ENCODE measurements around the gene PHF11.

PHF11 gene

GRCh38 chr13:49457221-49457620 lies 38.5 kb upstream of the PHF11 start:
- H3K36me3 ChIP-seq (ENCODE audit: control insufficient read depth in 5 of 5, insufficient read depth in 5 of 5, low read length in 5 of 5) = peaks cover 11 to 16% (median 13%) of the 10 kb centered on the region in 5 donors
- H3K9me3 ChIP-seq (ENCODE audit: control insufficient read depth in 5 of 5, low read length in 5 of 5) = peaks cover 0 to 2% (median 0%) of the 10 kb centered on the region in 5 donors
- no peak overlapping the region for H3K27ac ChIP-seq (ENCODE audit: low read depth, low read length)
- no peak overlapping the region for H3K4me3 ChIP-seq (ENCODE audit: low read depth in 1 of 5, low read length in 5 of 5)
- H3K9ac ChIP-seq (ENCODE audit: low read length in 5 of 5) = no peak overlapping the region
- H3K27me3 ChIP-seq (ENCODE audit: control insufficient read depth in 5 of 5, insufficient read depth in 4 of 5, low read length in 5 of 5) = no peaks in the 10 kb centered on the region
- peaks cover 0 to 3% (median 0%) of the 10 kb centered on the region in 5 donors for H3K4me1 ChIP-seq (ENCODE audit: control insufficient read depth in 5 of 5, insufficient read depth in 5 of 5, low read length in 5 of 5)

- no peaks in the 10 kb centered on the region for H3K27me3 ChIP-seq (ENCODE audit: control insufficient read depth in 5 of 5, insufficient read depth in 4 of 5, low read length in 5 of 5)
- H3K4me3 ChIP-seq (ENCODE audit: low read depth in 1 of 5, low read length in 5 of 5) = no peak overlapping the region
- no peak overlapping the region for H3K27ac ChIP-seq (ENCODE audit: low read depth, low read length)
- peaks cover 0 to 3% (median 0%) of the 10 kb centered on the region in 5 donors for H3K4me1 ChIP-seq (ENCODE audit: control insufficient read depth in 5 of 5, insufficient read depth in 5 of 5, low read length in 5 of 5)
- H3K9me3 ChIP-seq (ENCODE audit: control insufficient read depth in 5 of 5, low read length in 5 of 5) = peaks cover 0 to 6% (median 0%) of the 10 kb centered on the region in 5 donors
- no peak overlapping the region for H3K9ac ChIP-seq (ENCODE audit: low read length in 5 of 5)
- H3K36me3 ChIP-seq (ENCODE audit: control insufficient read depth in 5 of 5, insufficient read depth in 5 of 5, low read length in 5 of 5) = peaks cover 19 to 34% (median 26%) of the 10 kb centered on the region in 5 donors
Measured at GRCh38 chr13:49459580-49459979, 36.2 kb upstream of the PHF11 start.

- H3K36me3 ChIP-seq (ENCODE audit: control insufficient read depth in 5 of 5, insufficient read depth in 5 of 5, low read length in 5 of 5) = peaks cover 25 to 44% (median 27%) of the 10 kb centered on the region in 5 donors
- no peaks in the 10 kb centered on the region for H3K27me3 ChIP-seq (ENCODE audit: control insufficient read depth in 5 of 5, insufficient read depth in 4 of 5, low read length in 5 of 5)
- peaks cover 0 to 6% (median 0%) of the 10 kb centered on the region in 5 donors for H3K9me3 ChIP-seq (ENCODE audit: control insufficient read depth in 5 of 5, low read length in 5 of 5)
- H3K4me3 ChIP-seq (ENCODE audit: low read depth in 1 of 5, low read length in 5 of 5) = no peak overlapping the region
- no peaks in the 10 kb centered on the region for H3K4me1 ChIP-seq (ENCODE audit: control insufficient read depth in 5 of 5, insufficient read depth in 5 of 5, low read length in 5 of 5)
- H3K9ac ChIP-seq (ENCODE audit: low read length in 5 of 5) = no peak overlapping the region
- H3K27ac ChIP-seq (ENCODE audit: low read depth, low read length) = no peak overlapping the region
Measured at GRCh38 chr13:49464085-49464484, 31.7 kb upstream of the PHF11 start.

- Histone ChIP-seq H3K4me3 (ENCODE audit: low read depth in 1 of 5, low read length in 5 of 5) (no peak overlapping the region), H3K36me3 (ENCODE audit: control insufficient read depth in 5 of 5, insufficient read depth in 5 of 5, low read length in 5 of 5) (peaks cover 26 to 47% (median 27%) of the 10 kb centered on the region in 5 donors), H3K9ac (ENCODE audit: low read length in 5 of 5) (no peak overlapping the region), H3K27ac (ENCODE audit: low read depth, low read length) (no peak overlapping the region), H3K27me3 (ENCODE audit: control insufficient read depth in 5 of 5, insufficient read depth in 4 of 5, low read length in 5 of 5) (no peaks in the 10 kb centered on the region), H3K4me1 (ENCODE audit: control insufficient read depth in 5 of 5, insufficient read depth in 5 of 5, low read length in 5 of 5) (no peaks in the 10 kb centered on the region), H3K9me3 (ENCODE audit: control insufficient read depth in 5 of 5, low read length in 5 of 5) (peaks cover 0 to 6% (median 0%) of the 10 kb centered on the region in 5 donors)
Measured at GRCh38 chr13:49464621-49465325, 31.0 kb upstream of the PHF11 start.

GRCh38 chr13:49466292-49466838 lies 29.4 kb upstream of the PHF11 start:
- H3K9ac ChIP-seq (ENCODE audit: low read length in 5 of 5) = no peak overlapping the region
- H3K9me3 ChIP-seq (ENCODE audit: control insufficient read depth in 5 of 5, low read length in 5 of 5) = peaks cover 0 to 6% (median 0%) of the 10 kb centered on the region in 5 donors
- H3K4me3 ChIP-seq (ENCODE audit: low read depth in 1 of 5, low read length in 5 of 5) = no peak overlapping the region
- H3K4me1 ChIP-seq (ENCODE audit: control insufficient read depth in 5 of 5, insufficient read depth in 5 of 5, low read length in 5 of 5) = no peaks in the 10 kb centered on the region
- H3K27ac ChIP-seq (ENCODE audit: low read depth, low read length) = no peak overlapping the region
- peaks cover 21 to 54% (median 30%) of the 10 kb centered on the region in 5 donors for H3K36me3 ChIP-seq (ENCODE audit: control insufficient read depth in 5 of 5, insufficient read depth in 5 of 5, low read length in 5 of 5)
- H3K27me3 ChIP-seq (ENCODE audit: control insufficient read depth in 5 of 5, insufficient read depth in 4 of 5, low read length in 5 of 5) = no peaks in the 10 kb centered on the region

GRCh38 chr13:49472186-49472585 lies 23.6 kb upstream of the PHF11 start:
- Histone ChIP-seq H3K27me3 (ENCODE audit: control insufficient read depth in 5 of 5, insufficient read depth in 4 of 5, low read length in 5 of 5) (no peaks in the 10 kb centered on the region), H3K4me1 (ENCODE audit: control insufficient read depth in 5 of 5, insufficient read depth in 5 of 5, low read length in 5 of 5) (no peaks in the 10 kb centered on the region), H3K9me3 (ENCODE audit: control insufficient read depth in 5 of 5, low read length in 5 of 5) (no peaks in the 10 kb centered on the region), H3K36me3 (ENCODE audit: control insufficient read depth in 5 of 5, insufficient read depth in 5 of 5, low read length in 5 of 5) (peaks cover 17 to 50% (median 22%) of the 10 kb centered on the region in 5 donors), H3K4me3 (ENCODE audit: low read depth in 1 of 5, low read length in 5 of 5) (no peak overlapping the region), H3K9ac (ENCODE audit: low read length in 5 of 5) (no peak overlapping the region), H3K27ac (ENCODE audit: low read depth, low read length) (no peak overlapping the region)

- no peaks in the 10 kb centered on the region for H3K27me3 ChIP-seq (ENCODE audit: control insufficient read depth in 5 of 5, insufficient read depth in 4 of 5, low read length in 5 of 5)
- no peak overlapping the region for H3K27ac ChIP-seq (ENCODE audit: low read depth, low read length)
- H3K36me3 ChIP-seq (ENCODE audit: control insufficient read depth in 5 of 5, insufficient read depth in 5 of 5, low read length in 5 of 5) = peaks cover 31 to 57% (median 36%) of the 10 kb centered on the region in 5 donors
- H3K9me3 ChIP-seq (ENCODE audit: control insufficient read depth in 5 of 5, low read length in 5 of 5) = no peaks in the 10 kb centered on the region
- no peak overlapping the region for H3K4me3 ChIP-seq (ENCODE audit: low read depth in 1 of 5, low read length in 5 of 5)
- H3K9ac ChIP-seq (ENCODE audit: low read length in 5 of 5) = no peak overlapping the region
- H3K4me1 ChIP-seq (ENCODE audit: control insufficient read depth in 5 of 5, insufficient read depth in 5 of 5, low read length in 5 of 5) = no peaks in the 10 kb centered on the region
Measured at GRCh38 chr13:49476529-49476928, 19.2 kb upstream of the PHF11 start.

- Histone ChIP-seq H3K36me3 (ENCODE audit: control insufficient read depth in 5 of 5, insufficient read depth in 5 of 5, low read length in 5 of 5) (peaks cover 33 to 67% (median 49%) of the 10 kb centered on the region in 5 donors), H3K9me3 (ENCODE audit: control insufficient read depth in 5 of 5, low read length in 5 of 5) (no peaks in the 10 kb centered on the region), H3K27ac (ENCODE audit: low read depth, low read length) (no peak overlapping the region), H3K9ac (ENCODE audit: low read length in 5 of 5) (no peak overlapping the region), H3K27me3 (ENCODE audit: control insufficient read depth in 5 of 5, insufficient read depth in 4 of 5, low read length in 5 of 5) (no peaks in the 10 kb centered on the region), H3K4me1 (ENCODE audit: control insufficient read depth in 5 of 5, insufficient read depth in 5 of 5, low read length in 5 of 5) (no peaks in the 10 kb centered on the region), H3K4me3 (ENCODE audit: low read depth in 1 of 5, low read length in 5 of 5) (no peak overlapping the region)
Measured at GRCh38 chr13:49481788-49482187, 14.0 kb upstream of the PHF11 start.

GRCh38 chr13:49488563-49488962 lies 7.2 kb upstream of the PHF11 start:
- no peaks in the 10 kb centered on the region for H3K4me1 ChIP-seq (ENCODE audit: control insufficient read depth in 5 of 5, insufficient read depth in 5 of 5, low read length in 5 of 5)
- no peak overlapping the region for H3K27ac ChIP-seq (ENCODE audit: low read depth, low read length)
- H3K9ac ChIP-seq (ENCODE audit: low read length in 5 of 5) = no peak overlapping the region
- no peaks in the 10 kb centered on the region for H3K9me3 ChIP-seq (ENCODE audit: control insufficient read depth in 5 of 5, low read length in 5 of 5)
- no peak overlapping the region for H3K4me3 ChIP-seq (ENCODE audit: low read depth in 1 of 5, low read length in 5 of 5)
- no peaks in the 10 kb centered on the region for H3K27me3 ChIP-seq (ENCODE audit: control insufficient read depth in 5 of 5, insufficient read depth in 4 of 5, low read length in 5 of 5)
- H3K36me3 ChIP-seq (ENCODE audit: control insufficient read depth in 5 of 5, insufficient read depth in 5 of 5, low read length in 5 of 5) = peaks cover 15 to 39% (median 23%) of the 10 kb centered on the region in 5 donors

- Histone ChIP-seq H3K4me1 (ENCODE audit: control insufficient read depth in 5 of 5, insufficient read depth in 5 of 5, low read length in 5 of 5) (peaks cover 0 to 12% (median 9%) of the 10 kb centered on the region in 5 donors), H3K4me3 (ENCODE audit: low read depth in 1 of 5, low read length in 5 of 5) (peak overlapping the region in 4 of 5 donors; percentile 74 to 85 (median 75)), H3K27me3 (ENCODE audit: control insufficient read depth in 5 of 5, insufficient read depth in 4 of 5, low read length in 5 of 5) (no peaks in the 10 kb centered on the region), H3K9me3 (ENCODE audit: control insufficient read depth in 5 of 5, low read length in 5 of 5) (no peaks in the 10 kb centered on the region), H3K36me3 (ENCODE audit: control insufficient read depth in 5 of 5, insufficient read depth in 5 of 5, low read length in 5 of 5) (peaks cover 0 to 8% (median 2%) of the 10 kb centered on the region in 5 donors), H3K9ac (ENCODE audit: low read length in 5 of 5) (peak overlapping the region in 4 of 5 donors; percentile 57 to 89 (median 79)), H3K27ac (ENCODE audit: low read depth, low read length) (peak overlapping the region; percentile 89)
Measured at GRCh38 chr13:49494645-49495044, 1.1 kb upstream of the PHF11 start.

Measured in subcutaneous abdominal adipose tissue (tissue), 5 donors.